HepG2 (cell line): ENCODE measurements around the gene FOCAD. TPM values are rescaled to one million over a fixed set of nuclear protein-coding genes. Genes with fewer than 3 reads are reported as not detected.

Experiments used
- ATAC-seq: fragments of 200-7000 bp; cut with Tn5 transposase; 3 replicates; pipeline ENCODE4 v1.9.1; 2020; ENCODE audit warnings: mild to moderate bottlenecking, moderate library complexity
- BruUV-seq: library from RNA; stranded (reverse); fragments of 400-500 nt; replicated peaks from 2 replicates; lab custom pipeline; 2021; lab: Mats Ljungman, UMichigan
- CTCF ChIA-PET: fragments of 300-600 bp; formaldehyde crosslinking; extraction: SDS; loops from one replicate; lab custom pipeline; 2021; ENCODE audit warnings: low total read pairs, inconsistent platforms, low intra/inter-chr PET ratio; lab: Yijun Ruan, JAX
- POLR2A ChIA-PET: fragments of 350-600 bp; sonication (Branson Sonifier 250); formaldehyde crosslinking; loops from one replicate; lab custom pipeline; 2020; ENCODE audit warnings: antibody characterized with exemption, inconsistent platforms; lab: Yijun Ruan, JAX
- DNase-seq: peaks from one replicate; pipeline ENCODE4 v3.0.0-alpha.2; 2015; ENCODE audit warnings: low spot score
- FAIRE-seq: peaks from 3 replicates; lab custom pipeline; 2011; peaks lifted over from hg19 to GRCh38; lab: Jason Lieb, UNC
- H2AFZ ChIP-seq: one replicate; pipeline ENCODE4 v1.6.1; 2011; ENCODE audit warnings: low read length, inconsistent platforms
- H3K27ac ChIP-seq: fragments of 300-600 bp; 3 replicates; pipeline ENCODE4 v1.8.0; 2011; ENCODE audit warnings: mixed run types, mild to moderate bottlenecking, mixed read lengths, low read length, inconsistent platforms; ENCODE audit not compliant: insufficient read depth; ENCODE audit errors: extremely low read length
- H3K27me3 ChIP-seq, 2 experiments: fragments of 200-600 bp in 1 of 2; 2 replicates in 1 of 2; 3 replicates in 1 of 2; pipeline versions ENCODE4 v1.6.0 to v1.8.0; 2011; ENCODE audit warnings: low read length in 2 of 2, mild to moderate bottlenecking in 2 of 2, moderate library complexity in 2 of 2, inconsistent platforms in 1 of 2; ENCODE audit not compliant: insufficient read depth in 2 of 2, control insufficient read depth in 1 of 2
- H3K36me3 ChIP-seq, 2 experiments: fragments of 200-600 bp in 1 of 2; replicated peaks in 1 of 2; 2 replicates in 1 of 2; 3 replicates in 1 of 2; pipeline versions ENCODE4 v1.5.1 to v1.8.0; 2011; ENCODE audit warnings: low read length in 2 of 2, inconsistent platforms in 1 of 2; ENCODE audit not compliant: insufficient read depth in 2 of 2, control insufficient read depth in 1 of 2
- H3K4me1 ChIP-seq: 2 replicates; pipeline ENCODE4 v1.5.1; 2012; ENCODE audit warnings: low read length, inconsistent platforms; ENCODE audit not compliant: insufficient read depth
- H3K4me2 ChIP-seq: 2 replicates; pipeline ENCODE4 v1.6.0; 2011; ENCODE audit warnings: low read depth, low read length, inconsistent platforms
- H3K4me3 ChIP-seq, 3 experiments: fragments of 200-600 bp in 1 of 3; sonication (generic), shearing (Covaris generic) in 1 of 3; replicated peaks in 1 of 3; 2 replicates each; pipeline ENCODE4 v1.5.1; 2011 to 2016; ENCODE audit warnings: low read length in 3 of 3, inconsistent platforms in 2 of 3, low read depth in 2 of 3, mild to moderate bottlenecking in 2 of 3, control low read depth in 1 of 3, mixed read lengths in 1 of 3; ENCODE audit not compliant: insufficient read depth in 1 of 3
- H3K79me2 ChIP-seq: one replicate; pipeline ENCODE4 v1.6.1; 2011; ENCODE audit warnings: low read length, inconsistent platforms; ENCODE audit not compliant: insufficient read depth
- H3K9ac ChIP-seq: 2 replicates; pipeline ENCODE4 v1.6.0; 2011; ENCODE audit warnings: mild to moderate bottlenecking, low read depth, low read length, inconsistent platforms; ENCODE audit not compliant: insufficient read depth
- H3K9me3 ChIP-seq: 2 replicates; pipeline ENCODE4 v1.5.1; 2012; ENCODE audit warnings: mild to moderate bottlenecking, low read length
- H4K20me1 ChIP-seq: 2 replicates; pipeline ENCODE4 v1.6.0; 2011; ENCODE audit warnings: inconsistent platforms, mild to moderate bottlenecking, low read length, moderate library complexity; ENCODE audit not compliant: insufficient read depth
- CTCF ChIP-seq: sonication (generic); formaldehyde crosslinking; IDR thresholded peaks from 2 replicates; pipeline ENCODE4 v1.5.0; 2020; ENCODE audit warnings: mild to moderate bottlenecking, missing genetic modification reagents, moderate library complexity
- DRAP1 ChIP-seq: IDR thresholded peaks from 2 replicates; pipeline ENCODE4 v1.6.1; 2016; ENCODE audit warnings: missing genetic modification reagents, missing compliant biosample characterization
- GLI4 ChIP-seq: sonication (generic); formaldehyde crosslinking; IDR thresholded peaks from 2 replicates; pipeline ENCODE4 v1.5.1; 2020; ENCODE audit warnings: missing genetic modification reagents, mild to moderate bottlenecking, moderate library complexity, borderline replicate concordance
- IRX3 ChIP-seq: sonication (generic); formaldehyde crosslinking; IDR thresholded peaks from 2 replicates; pipeline ENCODE4 v1.8.1; 2023; ENCODE audit warnings: mild to moderate bottlenecking, low read depth, missing genetic modification reagents, borderline replicate concordance
- MED1 ChIP-seq: sonication (generic); formaldehyde crosslinking; IDR thresholded peaks from 2 replicates; pipeline ENCODE4 v1.4.0; 2020; ENCODE audit warnings: missing genetic modification reagents
- NBN ChIP-seq: fragments of 450-650 bp; conservative IDR thresholded peaks from 2 replicates; pipeline ENCODE4 v1.6.1; 2017
- NFE2 ChIP-seq: sonication (generic); formaldehyde crosslinking; IDR thresholded peaks from 2 replicates; pipeline ENCODE4 v1.4.0; 2020; ENCODE audit warnings: missing genetic modification reagents
- PHF21A ChIP-seq: sonication (generic); formaldehyde crosslinking; IDR thresholded peaks from 2 replicates; pipeline ENCODE4 v1.5.0; 2020; ENCODE audit warnings: mild to moderate bottlenecking, missing genetic modification reagents
- RARA ChIP-seq: IDR thresholded peaks from 2 replicates; pipeline ENCODE4 v1.6.1; 2016; ENCODE audit warnings: missing genetic modification reagents, missing compliant biosample characterization
- REPIN1 ChIP-seq: sonication (generic); formaldehyde crosslinking; IDR thresholded peaks from 2 replicates; pipeline ENCODE4 v1.8.0; 2022; ENCODE audit warnings: missing genetic modification reagents, low read depth, mild to moderate bottlenecking, borderline replicate concordance
- SPEN ChIP-seq: sonication (generic); formaldehyde crosslinking; IDR thresholded peaks from 2 replicates; pipeline ENCODE4 v1.5.1; 2020; ENCODE audit warnings: low read depth, mild to moderate bottlenecking, missing genetic modification reagents
- STAG1 ChIP-seq: sonication (generic); formaldehyde crosslinking; IDR thresholded peaks from 2 replicates; pipeline ENCODE4 v1.4.0; 2020; ENCODE audit warnings: missing genetic modification reagents
- THRA ChIP-seq: sonication (generic); formaldehyde crosslinking; IDR thresholded peaks from 2 replicates; pipeline ENCODE4 v1.4.0; 2020; ENCODE audit warnings: missing genetic modification reagents, borderline replicate concordance
- U2AF2 ChIP-seq: fragments of 200-400 bp; formaldehyde crosslinking; IDR thresholded peaks from 2 replicates; pipeline ENCODE4 v1.6.1; 2017; ENCODE audit warnings: low read depth, mild to moderate bottlenecking, low read length
- YY1 ChIP-seq: IDR thresholded peaks from 2 replicates; pipeline ENCODE4 v1.6.1; 2011; ENCODE audit warnings: low read length, low read depth, moderate library complexity, mild to moderate bottlenecking; ENCODE audit not compliant: insufficient read depth, insufficient replicate concordance
- ZNF20 ChIP-seq: sonication (generic); formaldehyde crosslinking; IDR thresholded peaks from 2 replicates; pipeline ENCODE4 v1.4.0; 2020; ENCODE audit warnings: mild to moderate bottlenecking, moderate library complexity, missing genetic modification reagents
- ZNF296 ChIP-seq: sonication (generic); formaldehyde crosslinking; conservative IDR thresholded peaks from 2 replicates; pipeline ENCODE4 v1.5.0; 2020; ENCODE audit warnings: mild to moderate bottlenecking, missing genetic modification reagents
- ZNF678 ChIP-seq: sonication (generic); formaldehyde crosslinking; IDR thresholded peaks from 2 replicates; pipeline ENCODE4 v1.4.0; 2020; ENCODE audit warnings: mild to moderate bottlenecking, missing genetic modification reagents
- ZNF800 ChIP-seq: sonication (generic); formaldehyde crosslinking; IDR thresholded peaks from 2 replicates; pipeline ENCODE4 v1.4.0; 2020; ENCODE audit warnings: missing genetic modification reagents
- ZNF850 ChIP-seq: sonication (generic); formaldehyde crosslinking; conservative IDR thresholded peaks from 2 replicates; pipeline ENCODE4 v1.9.0; 2021; ENCODE audit warnings: mild to moderate bottlenecking, missing genetic modification reagents
- WGBS: methylation state at CpG from one replicate; pipeline ENCODE4 v1.1.6; 2017; ENCODE audit warnings: low lambda C conversion rate; 5-methylcytosine and 5-hydroxymethylcytosine counted together
- in situ Hi-C: cut with HindIII; loops from 2 replicates; pipeline ENCODE4 v1.10.0; 2017; ENCODE audit warnings: low pct_unique_long_range_greater_than_20kb; ENCODE audit not compliant: extremely low pct_ligation_motif_present
- intact Hi-C: fragments of 100-400 bp; cut with micrococcal nuclease; formaldehyde crosslinking; loops from one replicate; pipeline ENCODE4 v1.10.0; 2022; ENCODE audit not compliant: unreplicated experiment
- polyA plus RNA-seq, 8 experiments: library from polyadenylated mRNA; depleted of rRNA in 3 of 8; stranded (reverse) in 7 of 8; unstranded in 1 of 8; fragments of >200 nt; fragmentation: Illumina TruSeq in 4 of 8; extraction: Trizol in 4 of 8; gene quantifications; 2 replicates each; pipeline versions ENCODE4 v1.2.1 to v1.2.3, GENCODE V29; 2011 to 2016; ENCODE audit warnings: low read depth in 4 of 8, missing spikeins in 1 of 8, mixed read lengths in 1 of 8; ENCODE audit not compliant: insufficient read depth in 1 of 8
- total RNA-seq, 5 experiments: library from RNA; depleted of rRNA; stranded (reverse); fragments of >200 nt; fragmentation: Illumina TruSeq; extraction: Trizol; gene quantifications; 2 replicates each; pipeline ENCODE4 v1.2.3, GENCODE V29; 2016; ENCODE audit warnings: low read depth in 1 of 5

The FOCAD gene
- total and polyA plus RNA-seq, 2 of the 13 experiments (the other 11 are each of a cell fraction or from before 2014, with no cell fraction given): 18.0 to 31.1 TPM

- H3K27me3 ChIP-seq: no peaks in the 10 kb centered on the region
- no peak overlapping the region for H3K4me3 ChIP-seq
- in situ Hi-C loops (loop anchor here (5.0 to 10.0 kb wide), 3 partner anchors 319 to 1016 kb away; partner anchors contain the start of gene MLLT3), intact Hi-C loops (loop anchor here (1.0 to 2.0 kb wide), 7 partner anchors 56 to 1015 kb away; no protein-coding TSS in a partner anchor)
- DNase-seq (peak; percentile 63), FAIRE-seq (peak; percentile 91), ATAC-seq (peak; percentile 100)
- BruUV-seq: no TSS peak
- no peaks in the 10 kb centered on the region for H3K79me2 ChIP-seq
- CTCF ChIA-PET: interaction anchor here (2.3 to 3.0 kb wide), 2 partner anchors 317 to 584 kb away, joined by 19 to 23 read pairs; no protein-coding TSS in a partner anchor
- no peaks in the 10 kb centered on the region for H3K9me3 ChIP-seq
- no peak overlapping the region for H3K27ac ChIP-seq
- no peaks in the 10 kb centered on the region for H3K4me1 ChIP-seq
- no peak overlapping the region for H3K9ac ChIP-seq
- 5% methylated on average over 6 of the region's 7 CpGs for WGBS
- POLR2A ChIA-PET: interaction anchor here (1.3 kb wide), 1 partner anchor 319 kb away, joined by 3 read pairs; the partner anchor contains the start of gene MLLT3
- H2AFZ ChIP-seq: no peak overlapping the region
- no peaks in the 10 kb centered on the region for H4K20me1 ChIP-seq
- no peaks in the 10 kb centered on the region for H3K36me3 ChIP-seq
- H3K4me2 ChIP-seq: no peak overlapping the region
- TF ChIP-seq ZNF296 (CRISPR knock-in tag): no peak
- no peak for TF ChIP-seq YY1
- no peak for TF ChIP-seq PHF21A
- no peak for TF ChIP-seq ZNF20 (CRISPR knock-in tag)
- TF ChIP-seq NFE2 (CRISPR knock-in tag): no peak
- no peak for TF ChIP-seq ZNF850 (CRISPR knock-in tag)
- no peak for TF ChIP-seq ZNF678 (CRISPR knock-in tag)
- TF ChIP-seq REPIN1 (CRISPR knock-in tag): no peak
- peak; percentile 19; the same call in 1 of the 2 replicates for TF ChIP-seq MED1 (CRISPR knock-in tag)
- TF ChIP-seq DRAP1: no peak
- peak; percentile 87; the same call in 1 of the 2 replicates for TF ChIP-seq THRA
- TF ChIP-seq GLI4: no peak
- no peak for TF ChIP-seq IRX3 (CRISPR knock-in tag)
- no peak for TF ChIP-seq U2AF2
- no peak for TF ChIP-seq SPEN (CRISPR knock-in tag)
- peak; percentile 94 for TF ChIP-seq CTCF (CRISPR knock-in tag)
- no peak for TF ChIP-seq NBN
- 0 out of 2 replicates have a peak, but pooled peaks have one; percentile 29 for TF ChIP-seq ZNF800 (CRISPR knock-in tag)
- peak; percentile 98 for TF ChIP-seq STAG1
- no peak for TF ChIP-seq RARA (CRISPR knock-in tag)
These were observed 257.2 kb downstream of the FOCAD start for GRCh38 chr9:20941174-20941690.
